AG04449 (cell line): ENCODE measurements around the gene LGR6.
"Not testable (repeated sequence)": the region's sequence is repeated elsewhere in the genome, so short reads cannot be mapped to it uniquely, and the experiment has no call there.

Experiments
- CTCF ChIA-PET: fragments of 350-600 bp; formaldehyde crosslinking; extraction: SDS; loops from one replicate; lab custom pipeline; 2021; ENCODE audit warnings: antibody characterized with exemption; lab: Yijun Ruan, JAX
- POLR2A ChIA-PET: fragments of 400-600, 350-600 bp; formaldehyde crosslinking; extraction: SDS; loops from one replicate; lab custom pipeline; 2020; ENCODE audit warnings: antibody characterized with exemption, inconsistent platforms; lab: Yijun Ruan, JAX
- DNase-seq: peaks from one replicate; pipeline ENCODE4 v3.0.0-alpha.2; 2010; ENCODE audit warnings: low read depth, low spot score
- H3K4me3 ChIP-seq: 2 replicates; pipeline ENCODE4 v1.5.1; 2011; ENCODE audit warnings: low read depth, mild to moderate bottlenecking, control low read depth, low read length
- CTCF ChIP-seq: IDR thresholded peaks from one replicate; pipeline ENCODE4 v1.5.1; 2011; ENCODE audit warnings: mild to moderate bottlenecking, moderate library complexity, low read length, control low read depth, inconsistent platforms; ENCODE audit not compliant: insufficient read depth; ENCODE audit errors: missing control alignments

LGR6 gene

GRCh38 chr1:202187697-202188407, 5.7 kb upstream of the LGR6 start:
- CTCF ChIA-PET = interaction anchor here (0.7 to 12.8 kb wide), 14 partner anchors 8 to 530 kb away, joined by 4 to 479 read pairs (median 24); no protein-coding TSS in a partner anchor

GRCh38 chr1:202189001-202189790, 4.4 kb upstream of the LGR6 start:
- CTCF ChIA-PET = interaction anchor here (0.6 to 12.8 kb wide), 44 partner anchors 9 to 530 kb away, joined by 3 to 479 read pairs (median 6); partner anchors contain the start of genes SYT2 and UBE2T
- peak; percentile 73 for TF ChIP-seq CTCF
- H3K4me3 ChIP-seq = no peak overlapping the region
- POLR2A ChIA-PET = no interaction called here
- DNase-seq = no peak

More at GRCh38 chr1:202187697-202188407, 5.7 kb upstream of the LGR6 start:
- POLR2A ChIA-PET = no interaction called here
- TF ChIP-seq CTCF = no peak
- DNase-seq = no peak
- H3K4me3 ChIP-seq = no peak overlapping the region

GRCh38 chr1:202189918-202190715, 3.5 kb upstream of the LGR6 start:
- POLR2A ChIA-PET = interaction anchor here (0.6 kb wide), 1 partner anchor 529 kb away, joined by 3 read pairs; no protein-coding TSS in a partner anchor
- DNase-seq = no peak
- TF ChIP-seq CTCF = peak; percentile 32
- CTCF ChIA-PET = interaction anchor here (0.6 to 12.8 kb wide), 46 partner anchors 10 to 529 kb away, joined by 3 to 479 read pairs (median 5); partner anchors contain the start of genes SYT2 and UBE2T
- H3K4me3 ChIP-seq = no peak overlapping the region

- H3K4me3 ChIP-seq, DNase-seq, POLR2A ChIA-PET: not testable (repeated sequence)
- CTCF ChIA-PET = interaction anchor here (1.2 to 12.8 kb wide), 7 partner anchors 8 to 154 kb away, joined by 4 to 479 read pairs (median 14); partner anchors contain the start of gene UBE2T
Observed at GRCh38 chr1:202191391-202191790, 2.2 kb upstream of the LGR6 start.

GRCh38 chr1:202192770-202193613, 607 bp upstream of the LGR6 start:
- no peak overlapping the region for H3K4me3 ChIP-seq
- DNase-seq = no peak
- CTCF ChIA-PET = interaction anchor here (0.7 to 7.0 kb wide), 50 partner anchors 8 to 532 kb away, joined by 3 to 182 read pairs (median 5); partner anchors contain the start of gene UBE2T
- TF ChIP-seq CTCF = peak; percentile 90
- POLR2A ChIA-PET = no interaction called here
